K562 (cell line): ENCODE data around the gene WDR70. TPM values are rescaled to one million over a fixed set of nuclear protein-coding genes. Genes with fewer than 3 reads are reported as not detected.

Experiments used
- CCNT2 ChIP-seq: IDR thresholded peaks from 2 replicates; pipeline ENCODE4 v1.6.1; 2011; ENCODE audit warnings: borderline replicate concordance, low read depth, mild to moderate bottlenecking, moderate library complexity, mixed read lengths, low read length; ENCODE audit not compliant: insufficient read length; ENCODE audit errors: extremely low read depth
- CTCF ChIP-seq, 3 experiments: IDR thresholded peaks in 2 of 3; conservative IDR thresholded peaks in 1 of 3; 2 replicates each; pipeline ENCODE4 v1.5.1; 2011 to 2012; ENCODE audit warnings: low read length in 3 of 3, mild to moderate bottlenecking in 3 of 3, control low read depth in 2 of 3, improper control_type of control experiment in 1 of 3, inconsistent platforms in 1 of 3, low read depth in 1 of 3, mixed read lengths in 1 of 3, moderate library complexity in 1 of 3; ENCODE audit not compliant: insufficient read depth in 2 of 3
- HDAC3 ChIP-seq: fragments of 450-650 bp; IDR thresholded peaks from 2 replicates; pipeline ENCODE4 v1.6.1; 2018; ENCODE audit warnings: borderline replicate concordance, mild to moderate bottlenecking, moderate library complexity; ENCODE audit not compliant: partially characterized antibody
- RHOXF2B ChIP-seq: fragments of 250-450 bp; sonication (Bioruptor Pico); conservative IDR thresholded peaks from 2 replicates; pipeline ENCODE4 v1.5.1; 2021
- VEZF1 ChIP-seq: fragments of 200-800 bp; sonication (Bioruptor generic); IDR thresholded peaks from 2 replicates; pipeline ENCODE4 v1.6.1; 2017; ENCODE audit warnings: missing genetic modification characterization, missing compliant biosample characterization
- polyA plus RNA-seq, 8 experiments: library from polyadenylated mRNA; depleted of rRNA in 4 of 8; stranded (reverse) in 5 of 8; unstranded in 3 of 8; fragments of >200 nt; fragmentation: Nextera tagmentation in 2 of 8; fragmentation: Illumina TruSeq in 1 of 8; extraction: Ambion mirVana in 2 of 8; extraction: Trizol in 1 of 8; gene quantifications; 2 replicates each; pipeline versions ENCODE4 v1.2.1 to v1.2.3, GENCODE V29; 2011 to 2014; ENCODE audit warnings: inconsistent platforms in 1 of 8, missing spikeins in 1 of 8
- total RNA-seq, 7 experiments: library from RNA; depleted of rRNA in 6 of 7; stranded (reverse); fragments of >200 nt in 6 of 7; fragmentation: Illumina TruSeq in 2 of 7; extraction: Trizol in 2 of 7; gene quantifications; 2 replicates each; pipeline versions ENCODE4 v1.2.1 to v1.2.3, GENCODE V29; 2011 to 2021; ENCODE audit warnings: low replicate concordance in 1 of 7
- TF ChIP-seq, protein P1 (sequence below): fragments of 450-650 bp; IDR thresholded peaks from 2 replicates; pipeline ENCODE4 v1.7.1; 2018; ENCODE audit warnings: mild to moderate bottlenecking, low read depth; ENCODE audit not compliant: partially characterized antibody

Gene WDR70
- total and polyA plus RNA-seq, 9 of the 15 experiments (the other 6 are each of a cell fraction or from before 2014, with no cell fraction given) = 16.8 to 46.6 (median 38.8) TPM

- TF ChIP-seq CCNT2 = peak; percentile 68
- peak; percentile 71 for TF ChIP-seq VEZF1 (CRISPR knock-in tag)
- TF ChIP-seq HDAC3 = peak; percentile 85
- TF ChIP-seq CTCF (IDR thresholded peaks at IDR 0.05 in 2 of 3, conservative IDR thresholded peaks at IDR 0.05 in 1 of 3; ENCODE audit: insufficient read depth in 2 of 3, low read depth in 1 of 3, low read length in 3 of 3) = no peak
- TF ChIP-seq, protein P1, sequence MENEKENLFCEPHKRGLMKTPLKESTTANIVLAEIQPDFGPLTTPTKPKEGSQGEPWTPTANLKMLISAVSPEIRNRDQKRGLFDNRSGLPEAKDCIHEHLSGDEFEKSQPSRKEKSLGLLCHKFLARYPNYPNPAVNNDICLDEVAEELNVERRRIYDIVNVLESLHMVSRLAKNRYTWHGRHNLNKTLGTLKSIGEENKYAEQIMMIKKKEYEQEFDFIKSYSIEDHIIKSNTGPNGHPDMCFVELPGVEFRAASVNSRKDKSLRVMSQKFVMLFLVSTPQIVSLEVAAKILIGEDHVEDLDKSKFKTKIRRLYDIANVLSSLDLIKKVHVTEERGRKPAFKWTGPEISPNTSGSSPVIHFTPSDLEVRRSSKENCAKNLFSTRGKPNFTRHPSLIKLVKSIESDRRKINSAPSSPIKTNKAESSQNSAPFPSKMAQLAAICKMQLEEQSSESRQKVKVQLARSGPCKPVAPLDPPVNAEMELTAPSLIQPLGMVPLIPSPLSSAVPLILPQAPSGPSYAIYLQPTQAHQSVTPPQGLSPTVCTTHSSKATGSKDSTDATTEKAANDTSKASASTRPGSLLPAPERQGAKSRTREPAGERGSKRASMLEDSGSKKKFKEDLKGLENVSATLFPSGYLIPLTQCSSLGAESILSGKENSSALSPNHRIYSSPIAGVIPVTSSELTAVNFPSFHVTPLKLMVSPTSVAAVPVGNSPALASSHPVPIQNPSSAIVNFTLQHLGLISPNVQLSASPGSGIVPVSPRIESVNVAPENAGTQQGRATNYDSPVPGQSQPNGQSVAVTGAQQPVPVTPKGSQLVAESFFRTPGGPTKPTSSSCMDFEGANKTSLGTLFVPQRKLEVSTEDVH = peak; percentile 43
- no peak for TF ChIP-seq RHOXF2B
Measured at GRCh38 chr5:37575541-37576489, 196.7 kb downstream of the WDR70 start (continued).
